ENCODE data around the gene TMEM217.
A peak's percentile ranks its signal among the peaks of the same experiment; 100 is the strongest.

The TMEM217 gene

DNA sequence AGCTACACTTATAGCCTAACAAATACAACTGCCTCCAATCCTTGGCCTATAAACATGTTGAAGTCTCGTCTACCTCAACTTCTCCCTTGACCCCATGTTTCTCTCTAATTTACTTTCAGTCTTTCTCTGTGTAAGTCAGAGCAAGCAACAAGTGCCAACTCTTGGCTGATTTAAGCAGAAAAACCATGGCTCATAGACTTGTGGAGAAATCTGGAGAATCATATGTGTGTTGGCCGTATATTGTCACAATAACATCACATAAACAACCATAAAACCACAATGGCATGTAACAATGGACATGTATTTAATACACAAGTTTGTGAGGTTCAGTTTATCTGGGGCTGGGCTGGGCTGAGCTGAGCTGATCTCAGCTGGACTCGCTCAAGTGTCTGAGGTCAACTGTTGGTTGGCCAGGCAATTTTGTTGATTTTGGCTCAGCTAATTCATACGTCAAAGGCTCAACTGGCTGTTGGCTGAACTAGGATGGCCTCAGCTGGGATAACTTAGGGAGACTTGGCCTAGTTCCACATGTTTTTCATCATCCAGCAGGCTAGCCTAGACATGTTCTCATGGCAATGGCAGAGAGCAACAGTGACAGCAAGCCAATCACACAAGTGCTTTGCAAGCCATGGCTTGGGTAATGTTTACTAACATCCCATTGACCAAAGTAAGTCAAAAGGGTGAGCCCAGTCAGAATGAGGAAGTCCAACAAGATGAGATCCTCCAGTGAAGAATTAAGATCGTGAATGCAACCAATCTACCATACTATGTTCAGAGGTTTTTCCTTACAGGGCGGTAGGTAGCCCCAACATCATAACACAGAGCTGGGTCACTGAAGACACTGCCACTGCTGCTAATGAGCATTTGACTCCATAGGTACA, 13.3 kb downstream of the TMEM217 start (continued):
- no peak for TF ChIP-seq ZSCAN5A (tag by site-specific recombination; IDR thresholded peaks at IDR 0.05)
- no peak for TF ChIP-seq ZNF776 (tag by site-specific recombination; IDR thresholded peaks at IDR 0.05; ENCODE audit: borderline replicate concordance)
- TF ChIP-seq, protein P1, sequence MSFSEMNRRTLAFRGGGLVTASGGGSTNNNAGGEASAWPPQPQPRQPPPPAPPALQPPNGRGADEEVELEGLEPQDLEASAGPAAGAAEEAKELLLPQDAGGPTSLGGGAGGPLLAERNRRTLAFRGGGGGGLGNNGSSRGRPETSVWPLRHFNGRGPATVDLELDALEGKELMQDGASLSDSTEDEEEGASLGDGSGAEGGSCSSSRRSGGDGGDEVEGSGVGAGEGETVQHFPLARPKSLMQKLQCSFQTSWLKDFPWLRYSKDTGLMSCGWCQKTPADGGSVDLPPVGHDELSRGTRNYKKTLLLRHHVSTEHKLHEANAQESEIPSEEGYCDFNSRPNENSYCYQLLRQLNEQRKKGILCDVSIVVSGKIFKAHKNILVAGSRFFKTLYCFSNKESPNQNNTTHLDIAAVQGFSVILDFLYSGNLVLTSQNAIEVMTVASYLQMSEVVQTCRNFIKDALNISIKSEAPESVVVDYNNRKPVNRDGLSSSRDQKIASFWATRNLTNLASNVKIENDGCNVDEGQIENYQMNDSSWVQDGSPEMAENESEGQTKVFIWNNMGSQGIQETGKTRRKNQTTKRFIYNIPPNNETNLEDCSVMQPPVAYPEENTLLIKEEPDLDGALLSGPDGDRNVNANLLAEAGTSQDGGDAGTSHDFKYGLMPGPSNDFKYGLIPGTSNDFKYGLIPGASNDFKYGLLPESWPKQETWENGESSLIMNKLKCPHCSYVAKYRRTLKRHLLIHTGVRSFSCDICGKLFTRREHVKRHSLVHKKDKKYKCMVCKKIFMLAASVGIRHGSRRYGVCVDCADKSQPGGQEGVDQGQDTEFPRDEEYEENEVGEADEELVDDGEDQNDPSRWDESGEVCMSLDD (tag by site-specific recombination; IDR thresholded peaks at IDR 0.05), result 0 out of 2 replicates have a peak, but pooled peaks have one; percentile 9
- TF ChIP-seq ZNF19 (tag by site-specific recombination; IDR thresholded peaks at IDR 0.05; ENCODE audit: low read depth), result no peak
- no peak for TF ChIP-seq ZBTB49 (tag by site-specific recombination; IDR thresholded peaks at IDR 0.05; ENCODE audit: low read depth)
- no peak for TF ChIP-seq ZNF513 (tag by site-specific recombination; IDR thresholded peaks at IDR 0.05)
- TF ChIP-seq ZNF391 (tag by site-specific recombination; IDR thresholded peaks at IDR 0.05; ENCODE audit: borderline replicate concordance, low read depth), result 0 out of 2 replicates have a peak, but pooled peaks have one; percentile 18
- TF ChIP-seq SETDB1 (IDR thresholded peaks at IDR 0.05; ENCODE audit: insufficient read length, low read length), result peak; percentile 56
- TF ChIP-seq ZBTB1 (tag by site-specific recombination; IDR thresholded peaks at IDR 0.05), result no peak
- TF ChIP-seq SCRT1 (tag by site-specific recombination; IDR thresholded peaks at IDR 0.05; ENCODE audit: borderline replicate concordance), result peak; percentile 97
- no peak for TF ChIP-seq ZNF16 (tag by site-specific recombination; IDR thresholded peaks at IDR 0.05; ENCODE audit: low read depth)
- TF ChIP-seq ZNF280D (tag by site-specific recombination; IDR thresholded peaks at IDR 0.05), result 0 out of 2 replicates have a peak, but pooled peaks have one; percentile 60
- peak; percentile 31; the same call in 1 of the 2 replicates for TF ChIP-seq WT1 (tag by site-specific recombination; IDR thresholded peaks at IDR 0.05)
- peak; percentile 79; the same call in 1 of the 2 replicates for TF ChIP-seq ZBTB44 (tag by site-specific recombination; IDR thresholded peaks at IDR 0.05)
- TF ChIP-seq, protein P2, sequence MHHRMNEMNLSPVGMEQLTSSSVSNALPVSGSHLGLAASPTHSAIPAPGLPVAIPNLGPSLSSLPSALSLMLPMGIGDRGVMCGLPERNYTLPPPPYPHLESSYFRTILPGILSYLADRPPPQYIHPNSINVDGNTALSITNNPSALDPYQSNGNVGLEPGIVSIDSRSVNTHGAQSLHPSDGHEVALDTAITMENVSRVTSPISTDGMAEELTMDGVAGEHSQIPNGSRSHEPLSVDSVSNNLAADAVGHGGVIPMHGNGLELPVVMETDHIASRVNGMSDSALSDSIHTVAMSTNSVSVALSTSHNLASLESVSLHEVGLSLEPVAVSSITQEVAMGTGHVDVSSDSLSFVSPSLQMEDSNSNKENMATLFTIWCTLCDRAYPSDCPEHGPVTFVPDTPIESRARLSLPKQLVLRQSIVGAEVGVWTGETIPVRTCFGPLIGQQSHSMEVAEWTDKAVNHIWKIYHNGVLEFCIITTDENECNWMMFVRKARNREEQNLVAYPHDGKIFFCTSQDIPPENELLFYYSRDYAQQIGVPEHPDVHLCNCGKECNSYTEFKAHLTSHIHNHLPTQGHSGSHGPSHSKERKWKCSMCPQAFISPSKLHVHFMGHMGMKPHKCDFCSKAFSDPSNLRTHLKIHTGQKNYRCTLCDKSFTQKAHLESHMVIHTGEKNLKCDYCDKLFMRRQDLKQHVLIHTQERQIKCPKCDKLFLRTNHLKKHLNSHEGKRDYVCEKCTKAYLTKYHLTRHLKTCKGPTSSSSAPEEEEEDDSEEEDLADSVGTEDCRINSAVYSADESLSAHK (tag by site-specific recombination; IDR thresholded peaks at IDR 0.05), result 0 out of 2 replicates have a peak, but pooled peaks have one; percentile 25
- peak; percentile 40 for TF ChIP-seq GLIS1 (tag by site-specific recombination; IDR thresholded peaks at IDR 0.05)
- no peak for TF ChIP-seq ZNF514 (tag by site-specific recombination; IDR thresholded peaks at IDR 0.05)
- TF ChIP-seq SP2 (tag by site-specific recombination; IDR thresholded peaks at IDR 0.05), result peak; percentile 45
- peak; percentile 51 for TF ChIP-seq ZBTB8A (tag by site-specific recombination; IDR thresholded peaks at IDR 0.05)
- TF ChIP-seq ZNF843 (tag by site-specific recombination; IDR thresholded peaks at IDR 0.05), result peak; percentile 80
- no peak for TF ChIP-seq ZNF530 (tag by site-specific recombination; IDR thresholded peaks at IDR 0.05; ENCODE audit: low read depth)
- TF ChIP-seq MEIS1 (CRISPR knock-in tag; IDR thresholded peaks at IDR 0.05; ENCODE audit: borderline replicate concordance), result no peak
